Measurements from ENCODE around the gene OPCML.

DNA sequence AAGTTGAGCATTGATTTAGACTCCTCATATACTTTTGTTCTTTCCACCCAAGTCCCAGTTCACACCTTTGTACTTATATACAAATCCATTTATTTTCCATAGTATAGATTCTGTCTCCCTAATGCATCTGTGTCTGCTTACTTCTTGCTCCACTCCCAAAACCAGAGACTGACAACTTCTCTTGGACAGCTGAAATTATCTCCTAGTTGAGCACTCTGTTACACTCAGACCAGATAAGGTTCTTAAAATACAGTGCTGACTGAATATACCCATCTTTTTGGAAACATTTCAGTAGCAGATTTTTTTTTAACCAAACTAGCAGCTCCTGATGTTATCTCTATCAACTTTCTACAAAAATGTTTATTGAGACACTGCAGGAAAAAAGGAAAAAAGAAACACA lies 106.3 kb downstream of the OPCML start:
- TF ChIP-seq CTCF (IDR thresholded peaks at IDR 0.05; ENCODE audit: low read depth, low read length, poor library complexity, severe bottlenecking) (no peak), EZH2phosphoT487 (IDR thresholded peaks at IDR 0.05; ENCODE audit: borderline replicate concordance, low read length) (no peak)

Measured in DOHH2 (cell line).